Measurements from ENCODE around the gene IFITM10.

IFITM10 gene

DNA sequence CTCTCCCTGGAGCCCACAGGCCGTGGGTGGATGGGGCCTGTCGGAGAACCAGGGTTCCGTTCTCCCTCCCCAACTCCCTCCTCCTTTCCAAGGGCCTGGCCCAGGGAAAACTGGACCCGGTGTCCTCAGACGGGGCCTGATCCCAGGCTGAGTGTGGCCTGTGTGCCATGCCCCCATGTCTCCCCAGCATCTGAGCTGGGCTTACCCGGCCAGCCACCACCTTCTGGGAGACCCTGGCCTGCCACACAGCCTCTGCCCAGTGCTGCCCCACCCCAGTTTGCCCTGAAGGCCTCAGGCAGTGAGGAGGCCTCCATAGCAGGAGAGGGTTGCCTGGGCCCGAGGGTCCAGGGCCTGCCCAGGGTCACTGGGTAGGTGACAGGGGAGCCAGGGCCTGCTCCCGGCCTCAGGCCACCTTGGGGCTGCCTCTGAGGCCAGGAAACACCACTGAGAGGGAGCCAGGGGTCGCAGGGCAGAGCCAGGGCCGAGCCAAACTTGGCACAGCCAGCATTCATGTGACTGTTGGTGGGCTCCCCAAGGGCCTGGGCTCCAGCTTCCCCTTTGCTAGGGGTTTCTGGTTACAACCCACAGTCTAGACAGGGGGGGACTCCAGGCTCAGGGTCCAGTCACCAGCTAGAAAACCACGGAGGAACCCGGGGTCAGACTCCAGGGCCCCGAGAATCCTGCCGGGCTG is 590 bp upstream of the IFITM10 start:
- DNase-seq: no peak

DNA sequence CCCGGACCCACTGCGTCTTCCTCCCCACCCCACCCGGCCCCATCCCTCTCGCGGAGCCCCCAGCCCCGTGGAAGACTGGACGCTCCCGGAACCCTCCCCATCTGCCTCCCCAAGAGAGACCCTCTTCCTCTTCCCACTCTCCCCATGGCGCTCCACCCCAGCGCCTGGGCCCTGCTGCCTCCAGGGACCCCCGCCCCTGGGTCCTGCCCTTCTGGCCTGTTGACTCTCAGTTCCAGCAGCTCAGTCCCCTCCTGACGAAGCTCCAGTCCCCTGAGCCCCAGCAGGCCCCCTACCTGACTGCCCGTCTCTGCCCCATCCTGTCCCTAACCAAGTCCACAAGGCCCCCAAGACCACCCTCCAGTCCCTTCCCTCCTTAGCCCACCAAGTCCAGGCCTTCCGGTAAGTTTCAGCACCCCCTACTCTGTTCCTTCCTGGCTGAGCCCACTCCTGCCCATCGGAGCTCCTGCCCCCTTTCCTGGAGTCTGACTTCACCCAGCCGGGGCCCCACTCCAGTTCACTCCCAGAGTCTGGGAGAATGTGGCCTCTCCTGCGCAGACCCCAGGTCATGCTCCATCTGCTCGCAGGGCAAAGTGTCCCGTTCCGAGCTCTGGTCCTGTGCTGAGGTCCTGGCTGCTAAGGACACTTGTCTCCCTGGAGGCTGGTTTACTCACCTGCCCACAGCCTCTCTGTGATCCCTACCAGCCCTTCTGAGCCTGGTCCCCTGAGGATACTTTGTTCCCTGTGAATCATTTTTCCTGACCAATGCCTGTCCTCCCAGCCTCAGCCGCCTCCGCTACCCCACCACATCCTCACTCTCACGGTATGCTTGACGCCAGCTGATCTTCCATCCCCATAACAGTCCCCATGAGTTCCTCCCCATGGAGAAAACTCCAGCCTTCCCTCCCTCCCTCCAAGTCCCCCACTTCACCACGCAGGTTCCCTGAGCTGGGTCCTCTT is 722 bp downstream of the IFITM10 start:
- no peak for DNase-seq

DNA sequence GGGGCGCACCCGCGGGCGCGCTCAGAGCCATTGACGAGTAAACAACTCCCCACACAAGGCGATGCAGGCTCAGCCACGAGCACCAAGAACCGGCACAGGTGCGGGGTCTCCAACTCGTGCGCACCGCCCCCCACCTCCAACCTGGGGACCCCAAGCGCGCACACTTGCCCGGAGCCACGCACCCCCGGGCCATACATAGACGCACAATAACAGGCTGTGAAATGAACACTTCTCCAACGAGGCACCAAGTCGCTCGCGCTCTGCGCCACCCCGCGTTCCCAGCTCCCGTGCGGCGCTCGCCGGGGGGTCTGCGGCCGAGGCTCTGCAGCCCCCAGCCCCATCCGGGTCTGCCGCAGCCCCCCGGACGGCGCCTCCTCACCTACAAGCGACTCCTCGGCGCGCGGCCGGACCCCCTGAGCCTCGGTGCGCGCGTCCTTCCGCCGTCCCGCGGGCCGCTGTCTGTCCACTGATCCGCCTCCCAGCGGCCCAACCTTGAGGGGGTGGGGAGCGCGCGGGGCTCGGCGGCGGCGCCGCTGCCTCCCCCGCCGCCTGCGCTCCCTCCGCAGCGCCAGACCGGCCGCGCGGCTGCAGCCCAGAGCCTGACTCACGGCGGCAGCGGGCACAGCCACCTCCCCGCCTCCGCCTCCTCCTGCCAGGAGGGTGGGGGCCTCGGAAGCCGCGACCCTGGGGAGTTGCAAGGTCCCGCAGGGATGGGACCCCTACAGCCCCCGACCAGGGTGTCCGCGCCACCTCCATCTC is 1.6 kb downstream of the IFITM10 start:
- DNase-seq: no peak

DNA sequence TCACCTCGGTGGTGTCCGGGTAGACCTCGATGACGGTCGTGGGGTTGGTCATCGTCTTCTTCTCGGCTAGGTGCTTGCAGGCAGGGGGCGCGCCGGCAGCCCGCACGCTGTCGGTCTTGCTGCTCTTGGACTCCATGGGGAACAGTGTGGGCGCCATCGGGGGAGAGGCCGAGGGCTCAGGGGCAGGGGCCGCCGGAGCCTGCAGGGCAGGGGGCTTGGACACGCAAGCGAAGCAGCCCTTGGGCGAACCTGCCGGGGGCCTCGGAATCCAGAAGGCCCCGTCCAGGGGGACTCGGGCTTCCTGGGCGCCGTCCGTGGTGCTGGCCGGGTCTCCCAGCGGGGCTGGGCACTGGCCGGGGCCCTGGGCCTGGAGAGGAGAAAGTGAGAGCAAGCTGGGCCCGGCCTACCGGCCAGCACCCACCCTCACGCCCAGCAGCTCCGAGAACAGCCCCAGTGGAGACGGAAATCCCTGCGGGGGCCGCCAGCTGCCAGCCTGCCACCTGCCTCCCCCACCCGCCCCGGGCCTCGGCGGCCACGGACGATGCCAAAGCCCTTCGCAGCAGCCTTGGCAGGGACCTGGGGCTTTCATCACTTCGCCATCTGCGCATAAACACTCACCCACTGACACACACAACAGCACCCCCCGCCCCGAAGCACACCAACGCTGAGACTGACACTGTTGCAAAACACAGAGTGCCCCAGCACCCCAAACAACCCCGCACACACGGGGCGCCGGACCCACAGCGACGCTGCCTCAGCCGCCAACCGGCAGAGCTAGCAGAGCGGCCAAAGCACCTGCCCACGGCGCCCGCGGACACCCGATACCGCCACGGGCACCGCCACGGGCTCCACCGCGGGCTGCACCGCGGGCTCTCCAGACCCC is 2.4 kb downstream of the IFITM10 start:
- DNase-seq: no peak

DNA sequence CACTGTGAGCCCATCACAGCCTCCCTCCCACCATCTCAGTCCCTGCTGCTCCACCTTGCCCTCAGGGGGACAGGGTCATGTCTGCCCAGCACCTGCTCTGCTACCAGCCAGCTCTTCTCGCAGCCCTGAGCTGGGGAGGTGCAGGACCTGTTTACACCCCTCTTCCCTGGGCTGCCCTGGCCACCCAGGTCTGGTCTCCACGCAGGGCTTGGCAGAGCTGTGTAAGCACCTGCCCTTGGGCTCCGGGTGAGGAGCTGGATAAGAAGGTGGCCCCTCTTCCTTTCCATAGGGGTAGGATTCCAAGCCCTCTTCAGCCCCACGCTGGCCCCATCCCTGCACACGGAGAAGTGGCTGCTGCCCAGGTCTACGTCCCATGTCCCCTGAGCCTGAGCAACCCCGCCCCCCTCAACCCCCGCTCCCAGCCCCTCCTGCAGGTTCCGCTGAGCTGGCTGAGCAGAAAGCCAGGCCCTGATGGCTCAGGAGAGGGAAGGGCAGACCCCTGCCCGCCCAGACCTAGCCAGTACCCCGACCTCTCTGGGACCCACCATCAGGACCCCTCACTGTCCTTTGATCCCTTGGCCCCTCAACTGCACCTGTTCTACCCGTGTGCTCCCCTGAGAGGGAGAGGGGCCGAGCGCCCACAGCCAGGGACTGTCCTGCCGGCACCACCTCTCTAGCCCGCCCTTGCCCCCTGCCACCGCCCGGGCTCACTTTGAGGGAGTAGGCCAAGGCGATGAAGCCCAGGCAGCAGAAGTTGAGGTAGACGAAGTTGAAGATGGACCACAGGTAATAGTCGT is 3.2 kb downstream of the IFITM10 start:
- no peak for DNase-seq

DNA sequence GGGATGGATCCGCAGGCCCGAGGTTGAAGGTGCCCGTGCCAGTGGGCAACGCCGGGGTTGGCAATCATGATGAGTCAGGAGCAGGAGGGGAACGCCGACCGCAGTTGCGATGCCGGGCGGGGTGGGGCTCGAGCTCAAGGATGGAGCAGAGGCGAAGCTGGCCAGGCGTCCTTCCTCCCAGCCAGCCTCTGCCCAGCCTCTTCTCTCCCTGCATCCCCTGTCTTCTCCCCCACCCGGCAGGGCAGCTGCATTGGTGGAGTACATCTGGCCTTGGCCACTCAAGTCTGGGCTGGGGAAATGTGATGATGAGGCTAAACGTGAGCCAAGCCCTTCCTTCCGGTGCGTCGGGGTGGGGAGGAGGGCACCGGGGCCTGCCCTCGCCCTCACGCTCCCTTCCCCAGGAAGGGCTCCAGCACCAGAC is 3.9 kb downstream of the IFITM10 start:
- DNase-seq: no peak

DNA sequence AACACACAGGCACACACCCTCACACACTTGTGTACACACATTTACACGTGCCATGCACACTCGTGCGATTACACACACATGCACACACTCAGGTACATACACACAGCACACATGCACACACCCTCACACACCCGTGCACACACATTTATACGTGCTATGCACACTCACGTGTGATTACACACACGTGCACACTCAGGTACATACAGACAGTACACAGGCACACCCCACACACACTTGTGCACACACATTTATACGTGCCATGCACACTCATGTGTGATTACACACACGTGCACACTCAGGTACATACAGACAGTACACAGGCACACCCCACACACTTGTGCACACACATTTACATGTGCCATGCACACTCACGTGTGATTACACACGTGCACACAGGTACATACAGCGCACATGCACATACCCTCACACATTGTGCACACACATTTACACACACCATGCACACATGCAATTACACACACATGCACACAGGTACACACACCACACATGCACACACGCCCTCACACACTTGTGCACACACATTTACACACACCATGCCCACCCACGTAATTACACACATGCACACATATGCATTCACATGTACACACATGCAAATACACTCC is 4.6 kb downstream of the IFITM10 start:
- no peak for DNase-seq

DNA sequence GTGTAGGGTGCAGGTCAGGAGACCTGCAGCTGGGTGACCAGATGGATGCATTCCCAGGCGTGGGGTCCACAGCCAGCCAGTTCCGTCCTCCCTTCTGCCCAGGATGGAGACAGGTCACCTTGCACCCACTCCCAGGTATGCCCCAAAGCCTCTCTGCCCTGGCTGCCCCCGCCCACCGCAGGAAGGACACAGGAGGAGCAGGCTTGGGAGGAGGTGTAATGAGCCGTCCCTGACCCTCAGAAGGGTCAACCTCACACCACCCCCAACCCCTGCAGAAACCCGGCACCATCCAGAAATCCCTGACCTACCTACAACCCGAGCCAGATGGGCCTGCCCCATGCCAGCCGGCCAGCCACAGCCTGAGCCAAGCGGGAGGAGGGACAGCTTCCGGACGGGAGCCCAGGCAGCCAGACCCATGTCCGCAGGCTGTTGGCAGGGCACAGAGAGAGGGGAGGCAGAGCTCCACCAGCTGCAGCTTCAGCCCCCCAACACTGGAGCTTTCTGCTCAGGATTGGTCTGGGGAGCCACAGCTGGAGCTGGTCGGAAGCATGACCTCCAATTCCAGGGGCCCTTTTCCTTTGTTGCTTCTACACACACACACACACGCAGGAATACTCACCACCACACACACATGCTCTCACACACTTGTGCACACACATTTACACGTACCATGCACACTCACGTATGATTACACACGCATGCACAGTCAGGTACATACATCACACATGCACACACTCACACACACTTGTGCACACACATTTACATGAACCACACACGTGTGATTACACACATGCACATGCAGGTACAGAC is 5.3 kb downstream of the IFITM10 start:
- DNase-seq: no peak

DNA sequence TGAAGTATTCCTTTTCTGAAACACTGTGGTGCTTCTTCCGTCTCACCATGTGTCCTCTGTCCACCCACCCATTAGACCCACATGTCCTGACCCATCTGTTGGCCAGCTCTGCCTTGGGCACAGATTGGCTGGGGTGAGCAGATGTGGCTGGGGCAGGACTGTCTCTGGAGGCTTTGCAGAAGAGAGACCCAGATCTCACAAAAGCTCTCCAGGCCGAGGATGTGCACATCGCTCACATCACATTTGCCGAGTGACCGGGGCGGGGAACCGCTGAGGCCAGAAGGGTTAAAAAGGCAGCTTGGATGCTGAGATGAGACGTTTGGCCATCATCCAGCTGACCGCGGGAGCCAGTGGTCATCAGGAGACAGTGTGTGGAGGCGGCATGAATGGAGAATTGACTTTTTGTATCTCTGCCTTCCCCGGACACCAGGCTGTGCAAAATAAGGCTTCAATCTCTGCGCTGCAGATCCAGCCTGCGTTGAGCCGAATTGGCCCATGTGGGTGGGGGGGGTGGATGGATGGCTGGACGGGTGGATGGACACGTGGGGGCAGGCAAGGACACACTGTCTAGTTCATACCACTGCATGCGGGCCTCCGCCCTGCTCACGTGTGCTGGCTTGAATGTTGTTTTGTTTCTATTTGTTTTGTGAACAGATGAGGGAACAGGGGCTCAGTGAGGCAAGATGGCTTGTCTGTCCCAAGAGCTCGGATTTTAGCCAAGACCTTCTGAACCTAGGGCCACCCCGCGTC is 6.1 kb downstream of the IFITM10 start:
- no peak for DNase-seq

DNA sequence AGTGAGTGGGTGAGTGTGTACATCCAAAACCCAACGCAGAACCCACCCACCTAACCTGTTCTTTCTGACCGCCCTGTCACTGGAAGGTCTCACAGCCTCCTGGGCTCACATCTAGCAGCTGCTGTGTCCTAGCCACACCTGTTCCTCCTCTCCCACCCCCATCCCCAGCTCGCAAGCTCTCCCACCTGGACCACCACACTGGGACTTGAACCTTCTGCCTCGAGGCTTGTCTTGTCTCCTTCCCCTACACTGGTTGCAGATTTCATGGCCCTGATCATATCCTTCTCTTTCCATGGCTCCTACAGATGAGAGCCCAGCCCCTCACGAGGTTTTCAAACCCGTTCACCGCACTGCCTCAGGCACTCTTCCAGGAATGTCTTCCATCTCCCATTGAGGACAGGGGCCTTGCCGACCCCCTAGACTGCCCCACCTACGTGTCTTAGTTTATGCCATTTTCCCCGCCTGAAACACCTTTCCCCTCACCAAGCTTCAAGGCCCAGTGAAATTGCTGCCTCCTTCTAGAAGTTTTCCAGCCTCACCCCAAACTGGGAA is 6.7 kb downstream of the IFITM10 start:
- DNase-seq: no peak

DNA sequence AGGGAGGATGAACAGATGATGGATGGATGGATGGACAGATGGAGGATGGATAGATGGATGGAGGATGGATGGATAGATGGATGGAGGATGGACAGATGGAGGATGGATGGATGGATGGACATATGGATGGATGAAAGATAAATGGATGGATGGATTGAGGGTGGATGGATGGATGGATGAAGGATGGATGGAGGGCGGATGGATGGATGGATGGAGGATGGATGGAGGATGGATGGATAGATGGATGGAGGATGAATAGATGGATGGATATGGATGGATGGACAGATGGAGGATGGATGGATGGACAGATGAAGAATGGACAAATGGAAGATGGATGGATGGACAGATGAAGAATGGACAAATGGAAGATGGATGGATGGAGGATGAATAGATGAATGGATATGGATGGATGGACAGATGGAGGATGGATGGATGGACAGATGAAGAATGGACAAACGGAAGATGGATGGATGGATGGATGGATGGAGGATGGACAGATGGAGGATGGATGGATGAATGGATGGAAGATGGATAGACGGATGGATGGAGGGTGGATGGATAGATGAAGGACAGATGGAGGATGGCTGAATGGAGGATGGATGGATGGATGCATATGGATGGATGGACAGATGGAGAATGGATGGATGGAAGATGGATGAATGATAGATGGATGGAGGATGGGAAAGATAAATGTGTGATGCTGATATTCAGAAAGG is 7.4 kb downstream of the IFITM10 start:
- DNase-seq: no peak

DNA sequence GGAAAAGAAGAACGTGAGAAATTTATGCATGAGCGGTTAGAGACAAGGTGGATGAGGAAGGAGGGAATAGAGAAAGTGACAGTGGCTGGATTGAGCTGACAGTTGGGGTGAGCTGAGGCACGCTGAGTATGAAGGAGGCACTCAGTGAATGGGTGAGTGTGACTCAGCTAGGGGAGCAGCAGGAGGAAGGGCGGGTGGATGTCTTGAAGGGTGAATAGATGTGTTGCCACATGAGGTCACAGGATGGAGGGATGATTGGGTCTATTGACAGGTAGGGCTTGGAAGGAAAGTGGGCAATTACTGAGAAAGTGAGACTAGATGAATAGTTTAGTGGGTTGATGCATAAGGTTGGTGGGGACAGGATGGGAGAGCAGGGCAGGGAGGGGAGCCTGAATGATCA is 8.0 kb downstream of the IFITM10 start:
- no peak for DNase-seq

DNA sequence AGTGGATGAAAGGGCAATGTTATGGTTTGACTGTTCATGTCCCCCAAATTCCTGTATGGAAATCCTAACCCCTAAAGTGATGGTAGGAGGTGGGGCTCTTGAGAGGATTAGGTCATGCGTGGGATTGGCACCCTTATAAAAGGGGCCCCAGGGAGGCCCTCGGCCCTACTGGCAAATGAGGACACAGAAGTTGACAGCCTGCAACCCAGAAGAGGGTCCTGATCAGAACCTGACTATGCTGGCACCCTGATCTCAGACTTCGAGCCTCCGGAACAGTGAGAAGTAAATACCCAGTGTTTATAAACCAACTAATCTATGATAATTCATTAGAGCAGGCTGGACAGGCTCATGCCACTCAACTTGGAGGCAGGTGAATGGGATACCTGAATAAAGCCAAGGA is 8.7 kb downstream of the IFITM10 start:
- DNase-seq: no peak

DNA sequence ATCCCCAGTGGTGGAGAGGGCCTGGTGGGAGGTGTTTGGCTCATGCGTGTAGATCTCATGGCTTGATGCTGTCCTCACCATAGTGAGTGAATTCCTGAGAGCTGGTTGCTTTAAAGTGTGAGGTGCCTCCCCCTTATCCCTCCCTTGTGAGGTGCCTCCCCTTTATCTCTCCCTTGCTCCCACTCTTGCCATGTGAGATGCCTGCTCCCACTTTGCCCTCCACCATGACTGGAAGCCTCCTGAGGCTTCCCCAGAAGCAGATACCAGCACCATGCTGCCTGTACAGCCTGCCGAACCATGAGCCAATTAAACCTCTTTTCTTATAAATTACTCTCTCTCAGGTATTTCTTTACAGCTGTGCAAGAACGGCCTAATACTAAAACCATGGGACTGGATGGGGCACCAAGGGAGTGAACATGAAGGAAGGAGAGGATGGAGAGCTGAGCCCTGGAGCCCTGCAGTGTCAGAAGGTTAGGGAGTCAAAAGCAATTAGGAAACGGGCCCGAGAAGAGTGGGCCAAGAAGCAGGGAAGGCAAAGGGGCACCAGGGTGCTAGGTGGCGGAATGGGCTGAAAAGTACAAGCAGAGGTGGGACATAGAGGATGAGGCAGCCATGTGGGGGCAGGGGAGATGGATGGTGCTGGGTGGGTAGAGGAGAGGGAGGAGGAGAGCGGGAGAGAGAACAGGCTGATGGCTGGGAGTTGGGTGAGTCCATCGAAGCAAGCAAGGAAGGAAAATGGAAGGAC is 9.4 kb downstream of the IFITM10 start:
- no peak for DNase-seq

DNA sequence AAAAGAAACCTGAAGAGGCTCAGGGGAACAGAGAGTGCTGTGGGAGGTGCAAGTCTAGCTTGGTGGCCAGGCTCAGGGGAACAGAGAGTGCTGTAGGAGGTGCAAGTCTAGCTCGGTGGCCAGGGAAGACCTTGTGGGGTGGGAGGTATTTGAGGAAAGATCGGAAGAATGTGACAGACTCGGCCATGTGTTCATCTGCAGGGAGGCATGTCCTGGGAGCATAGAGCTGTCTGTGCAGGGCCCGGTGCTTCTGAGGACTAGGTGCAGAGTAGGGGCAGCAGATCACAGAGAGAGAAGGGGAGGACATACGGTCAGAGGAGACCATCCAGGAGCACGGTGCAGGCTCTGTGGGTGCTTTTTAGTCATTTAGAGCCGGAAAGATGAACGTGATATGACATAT is 10.8 kb downstream of the IFITM10 start:
- DNase-seq: no peak

DNA sequence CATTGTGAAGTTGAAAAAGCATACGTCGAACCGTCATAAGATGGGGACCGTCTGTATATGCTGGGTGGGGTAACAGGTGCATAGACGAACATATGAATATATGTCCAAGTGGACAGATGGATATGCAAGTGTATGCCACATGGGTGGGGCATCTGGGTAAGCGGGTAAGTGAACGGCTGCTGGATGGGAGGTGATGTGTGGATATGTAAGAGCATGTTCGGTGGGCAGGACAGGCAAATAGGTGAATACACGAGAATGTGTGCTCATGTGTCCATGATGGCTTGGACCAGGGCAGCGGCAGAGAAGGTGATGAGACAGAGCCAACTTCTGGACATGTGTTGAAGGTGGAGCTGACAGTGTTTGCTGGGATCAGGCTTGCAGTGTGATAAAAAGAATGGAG is 12.0 kb downstream of the IFITM10 start:
- no peak for DNase-seq

DNA sequence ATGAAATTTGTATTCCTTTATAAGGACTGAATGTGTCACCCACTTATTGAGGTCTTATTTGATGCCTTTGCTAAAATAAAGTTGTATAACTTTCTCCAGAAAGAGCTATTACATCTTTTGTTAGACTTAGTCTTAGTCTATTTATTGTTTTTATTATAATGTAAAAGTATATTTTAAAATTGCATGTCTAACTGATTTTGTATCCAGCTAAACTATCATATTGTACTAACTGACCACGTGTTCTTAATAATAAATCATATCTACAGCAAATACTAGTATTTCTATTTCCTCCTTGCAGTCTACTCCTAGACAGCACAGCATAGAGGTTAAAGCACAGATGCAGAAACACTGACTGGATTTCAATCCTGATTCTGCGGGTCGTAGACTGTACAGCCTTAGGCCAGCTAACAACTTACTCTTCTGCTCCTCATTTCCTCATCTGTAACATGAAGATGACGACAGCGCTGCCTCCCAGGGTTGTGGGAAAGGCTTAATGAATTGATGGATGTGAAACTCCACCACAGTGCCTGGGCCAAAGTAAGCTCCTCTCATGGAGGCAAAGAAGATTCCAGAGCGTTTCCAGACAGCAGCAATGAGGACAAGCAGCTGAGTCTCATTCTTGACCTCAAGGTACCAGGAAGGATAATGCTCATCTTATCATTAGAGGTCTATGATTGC is 13.2 kb downstream of the IFITM10 start:
- no peak for DNase-seq
